ENCODE data around the gene TMEM26.

TMEM26 gene

GRCh38 chr10:61458031-61458430, 4.8 kb upstream of the TMEM26 start:
- no peak for DNase-seq (ENCODE audit: low spot score)

DNA sequence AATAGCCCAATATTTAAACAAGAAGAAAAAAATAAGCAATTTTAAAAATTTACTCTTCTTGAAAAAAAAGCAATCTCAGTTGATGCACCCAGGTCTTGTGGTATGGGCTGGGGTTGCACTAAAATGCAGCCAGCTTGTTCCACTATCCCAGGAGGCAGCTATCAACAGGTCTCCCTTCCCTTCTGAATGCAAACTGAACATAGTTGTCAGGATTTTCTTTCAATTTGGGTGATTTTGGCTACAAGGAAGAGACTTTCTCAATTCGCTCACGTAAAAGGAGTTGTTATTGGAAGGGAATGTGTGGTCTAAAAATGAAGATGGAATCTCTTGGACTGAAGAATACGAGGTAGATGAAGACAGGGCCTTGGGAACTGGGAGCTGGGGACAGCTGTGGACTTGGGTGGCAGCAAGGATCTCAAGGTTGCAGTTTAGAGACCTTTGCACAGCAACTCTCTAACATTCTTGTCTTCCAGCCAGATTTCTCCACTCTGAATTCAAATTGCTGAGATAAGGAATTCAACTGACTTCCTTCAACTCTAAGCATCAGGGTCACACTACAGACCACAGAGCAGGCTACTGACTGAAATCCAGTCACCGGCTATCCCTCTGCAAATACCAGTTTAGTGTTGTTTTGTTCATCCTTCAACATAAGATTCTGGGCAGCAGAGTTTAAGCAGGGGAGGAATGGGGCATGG, 3.1 kb upstream of the TMEM26 start:
- DNase-seq (ENCODE audit: low spot score), result no peak

DNA sequence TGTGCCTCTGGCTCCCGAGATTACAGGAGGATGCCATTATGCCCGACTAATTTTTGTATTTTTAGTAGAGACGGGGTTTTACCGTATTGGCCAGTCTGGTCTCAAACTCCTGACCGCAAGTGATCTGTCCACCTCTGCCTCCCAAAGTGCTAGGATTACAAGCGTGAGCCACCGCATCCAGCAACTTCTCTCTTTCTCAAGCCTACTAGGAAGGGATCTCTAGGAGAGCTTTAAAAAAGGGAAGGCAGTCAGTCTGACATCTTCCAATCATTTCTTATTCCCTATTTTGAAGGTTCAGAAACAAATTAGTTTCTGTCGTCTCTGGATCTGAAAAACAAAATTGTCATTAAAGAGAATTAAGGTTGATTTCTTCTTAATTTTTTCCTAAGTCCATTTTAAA, 2.5 kb upstream of the TMEM26 start:
- DNase-seq (ENCODE audit: low spot score), result no peak

DNA sequence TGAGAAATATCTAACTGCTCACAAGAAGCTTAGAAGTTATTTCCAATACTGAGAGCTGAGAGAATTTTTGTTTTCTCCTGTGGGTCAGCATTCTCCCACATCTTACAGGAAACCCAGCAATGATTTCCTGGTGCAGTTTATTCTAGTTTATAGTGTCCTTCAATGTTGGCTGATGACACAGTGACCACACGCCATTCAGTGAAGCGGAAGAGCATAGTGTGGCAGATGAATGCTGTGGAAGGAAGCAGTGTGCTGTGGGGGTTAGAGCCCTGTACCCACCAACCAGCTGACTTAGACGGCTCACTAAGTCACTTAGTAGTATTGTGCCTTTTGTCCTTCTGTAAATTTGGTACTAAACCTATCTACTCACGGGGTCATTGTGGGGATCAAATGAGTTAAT, 1.4 kb upstream of the TMEM26 start:
- no peak for DNase-seq (ENCODE audit: low spot score)

DNA sequence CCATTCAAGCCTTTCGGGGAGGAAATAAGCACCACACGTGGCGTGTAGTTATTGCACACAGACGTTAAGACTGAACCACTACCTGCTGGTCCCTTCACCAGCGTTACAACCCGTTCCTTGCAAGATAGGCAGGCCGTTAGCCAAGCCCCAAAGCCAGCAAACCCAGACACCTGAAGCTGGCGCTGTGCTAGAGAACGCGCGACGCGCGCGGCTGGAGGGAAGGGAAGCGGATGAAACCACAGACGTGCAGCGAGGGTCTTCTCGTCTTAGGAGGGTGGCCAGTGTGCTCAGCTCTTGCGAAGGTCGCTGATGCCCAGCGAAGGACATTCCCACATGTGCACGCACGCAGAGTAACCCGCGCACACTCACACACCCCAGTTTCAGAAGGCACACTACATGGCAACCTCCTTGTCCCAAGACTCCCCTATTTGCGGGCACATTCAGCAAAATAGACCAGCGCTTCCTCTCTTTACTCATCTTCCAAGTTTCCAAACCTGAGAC, 980 bp downstream of the TMEM26 start:
- DNase-seq (ENCODE audit: low spot score), result no peak

GRCh38 chr10:61451357-61451756, 1.8 kb downstream of the TMEM26 start:
- no peak for DNase-seq (ENCODE audit: low spot score)

DNA sequence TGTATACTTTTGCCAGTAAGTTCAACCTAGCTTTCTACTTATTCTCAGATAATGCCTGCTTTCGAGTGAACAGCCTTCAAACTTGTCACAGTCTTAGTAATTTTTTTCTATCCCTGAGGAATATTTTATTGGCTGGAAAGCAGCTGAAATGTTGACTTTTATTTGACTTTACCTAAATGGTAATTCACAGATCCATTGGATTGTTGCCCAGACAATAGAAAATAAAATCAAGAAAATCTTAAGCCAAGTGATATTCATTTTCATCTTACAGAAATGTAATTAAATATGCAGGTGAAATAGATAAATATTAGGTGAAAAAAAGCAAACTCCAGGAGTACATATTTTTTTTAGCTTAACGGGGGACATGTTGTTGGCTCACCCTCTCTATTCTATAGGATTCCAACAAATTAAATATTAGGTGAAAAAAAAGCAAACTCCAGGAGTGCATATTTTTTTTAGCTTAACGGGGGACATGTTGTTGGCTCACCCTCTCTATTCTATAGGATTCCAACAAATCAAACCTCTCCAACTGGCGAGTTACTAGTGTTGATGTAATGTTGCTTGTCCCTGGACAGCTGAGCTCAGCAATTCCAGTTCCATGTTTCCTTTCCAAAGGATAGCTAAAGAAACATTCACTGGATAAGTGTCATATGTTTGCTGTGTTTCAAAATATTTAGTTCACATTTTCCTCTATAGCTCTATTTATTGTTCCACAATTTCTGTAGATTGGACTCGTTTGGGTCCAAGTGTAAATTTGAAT, 4.2 kb downstream of the TMEM26 start:
- no peak for DNase-seq (ENCODE audit: low spot score)

DNA sequence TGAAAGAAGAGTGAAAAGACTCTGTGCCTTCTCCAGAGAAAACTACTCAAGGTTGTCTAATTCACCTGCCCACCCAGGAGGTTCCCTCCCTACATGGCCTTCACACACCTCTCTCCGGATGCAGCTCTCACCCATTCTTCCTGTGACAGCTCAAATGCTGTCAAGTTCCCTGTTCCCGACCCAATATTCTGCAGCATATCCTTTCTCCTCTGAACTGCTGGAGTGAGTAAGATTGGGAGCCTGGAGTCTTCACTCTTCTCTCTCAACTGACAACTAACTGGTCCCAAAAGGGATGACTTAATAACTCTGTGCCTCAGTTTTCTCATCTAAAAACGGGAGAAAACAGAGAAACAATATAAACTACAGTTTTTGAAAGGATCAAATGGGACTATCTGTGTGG, 5.1 kb downstream of the TMEM26 start:
- no peak for DNase-seq (ENCODE audit: low spot score)

GRCh38 chr10:61439058-61439609, 14.0 kb downstream of the TMEM26 start:
- no peak for DNase-seq (ENCODE audit: low spot score)

DNA sequence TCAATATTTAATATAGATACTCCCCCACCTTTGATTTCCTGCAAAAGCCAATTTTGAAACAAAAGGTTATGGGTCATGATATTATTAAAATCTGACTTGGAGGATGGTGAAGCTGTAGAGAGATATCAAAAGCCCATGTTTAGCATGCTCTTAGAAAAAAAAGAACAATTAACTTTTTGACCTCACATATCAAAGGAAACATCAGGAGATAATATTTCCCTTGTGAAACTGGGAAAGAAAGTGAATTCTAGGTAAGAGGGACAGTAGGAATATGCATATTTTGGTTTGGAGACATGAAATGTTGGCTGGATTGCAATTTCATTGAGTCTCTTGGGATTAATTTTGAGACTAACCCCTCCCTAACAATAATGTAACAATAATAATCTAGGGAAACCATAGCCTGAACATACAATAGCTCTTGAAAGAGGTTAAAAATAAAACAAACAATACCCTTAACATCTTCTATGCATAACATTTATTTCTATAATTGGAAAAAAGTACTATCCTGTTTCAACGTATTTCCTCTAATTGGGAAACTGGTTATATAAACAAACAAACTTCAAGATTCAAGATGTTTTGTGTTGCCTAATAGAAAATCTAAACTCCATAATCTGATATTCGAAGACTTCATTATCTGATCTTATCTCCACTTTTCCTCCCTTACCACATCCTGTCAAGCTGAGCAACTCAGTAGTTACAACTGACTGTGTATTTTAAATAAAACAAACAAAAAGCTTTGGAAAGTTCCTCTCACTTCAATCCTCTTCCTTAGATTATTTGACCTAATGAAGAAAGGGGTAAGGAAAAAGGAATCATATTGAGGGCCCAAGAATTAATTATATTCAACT, 14.8 kb downstream of the TMEM26 start:
- peak; percentile 2 for DNase-seq (ENCODE audit: low spot score)

GRCh38 chr10:61423178-61423577, 30.0 kb downstream of the TMEM26 start:
- no peak for DNase-seq (ENCODE audit: low spot score)

GRCh38 chr10:61417661-61418060, 35.5 kb downstream of the TMEM26 start:
- no peak for DNase-seq (ENCODE audit: low spot score)

GRCh38 chr10:61415824-61416223, 37.4 kb downstream of the TMEM26 start:
- DNase-seq (ENCODE audit: low spot score), result no peak

DNA sequence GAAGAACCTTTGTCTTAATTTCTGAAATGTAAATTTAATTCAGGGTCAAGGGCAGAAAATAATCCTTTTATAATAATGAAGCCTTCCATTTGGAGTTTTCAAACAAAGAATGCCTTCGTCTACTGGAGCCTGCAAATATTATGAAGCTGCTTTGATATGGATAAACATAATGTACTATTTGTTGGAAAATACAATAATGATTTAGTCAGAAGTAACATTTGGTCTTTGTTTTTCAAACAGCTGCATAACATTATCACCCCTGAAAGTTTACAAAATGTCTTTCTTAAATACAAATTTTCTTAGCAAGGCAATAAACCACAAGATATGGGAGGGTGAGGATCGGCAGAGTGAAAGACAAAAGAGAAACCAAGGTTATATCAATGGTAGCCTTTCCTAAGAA, 41.5 kb downstream of the TMEM26 start:
- DNase-seq (ENCODE audit: low spot score), result peak; percentile 3

- no peak for DNase-seq (ENCODE audit: low spot score)
Measured at GRCh38 chr10:61410353-61411070, 42.7 kb downstream of the TMEM26 start.

- DNase-seq (ENCODE audit: low spot score), result no peak
Measured at GRCh38 chr10:61409157-61409556, 44.0 kb downstream of the TMEM26 start.

- no peak for DNase-seq (ENCODE audit: low spot score)
Measured at GRCh38 chr10:61408105-61408504, 45.1 kb downstream of the TMEM26 start.

- DNase-seq (ENCODE audit: low spot score), result no peak
Measured at GRCh38 chr10:61406736-61407135, 46.4 kb downstream of the TMEM26 start.

DNA sequence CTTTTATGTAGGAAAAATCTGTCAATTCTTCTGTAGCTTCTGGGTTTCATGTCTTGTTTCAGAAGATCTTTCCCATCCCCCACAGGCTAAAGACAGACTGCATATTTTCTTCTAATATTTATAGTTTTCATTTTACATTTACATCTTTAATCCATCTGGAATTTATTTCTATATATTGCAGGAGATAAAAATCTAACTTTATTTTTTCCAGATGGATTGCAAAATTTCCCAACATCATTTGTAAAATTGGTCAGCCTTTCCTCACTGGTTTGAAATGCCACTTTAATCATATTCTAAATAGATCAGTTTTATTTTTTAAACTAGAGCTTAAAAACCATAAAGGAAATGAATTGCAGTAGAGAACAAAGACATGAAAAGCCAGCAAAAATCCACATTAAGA, 46.9 kb downstream of the TMEM26 start:
- DNase-seq (ENCODE audit: low spot score), result no peak

GRCh38 chr10:61404751-61405150, 48.4 kb downstream of the TMEM26 start:
- DNase-seq (ENCODE audit: low spot score), result no peak

- no peak for DNase-seq (ENCODE audit: low spot score)
Measured at GRCh38 chr10:61400524-61400923, 52.7 kb downstream of the TMEM26 start.

DNA sequence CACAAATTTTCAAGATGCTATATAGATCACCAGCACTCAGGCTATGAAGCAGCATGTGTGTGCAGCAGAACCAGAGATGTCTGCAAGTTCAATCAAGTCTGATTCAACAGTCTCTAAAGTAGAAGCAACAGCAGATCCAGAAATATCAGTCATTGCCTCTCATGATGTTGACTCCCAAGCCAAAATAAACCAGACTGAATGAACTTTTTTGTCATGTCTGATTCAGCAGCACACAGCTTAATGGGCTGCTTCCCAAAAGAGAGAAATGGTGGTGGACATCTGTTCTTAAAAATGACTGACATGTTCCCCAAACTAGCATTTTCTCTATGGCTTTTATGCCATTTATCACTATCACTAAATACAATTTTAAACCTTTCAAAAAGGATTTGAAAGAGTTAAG, 53.8 kb downstream of the TMEM26 start:
- DNase-seq (ENCODE audit: low spot score), result no peak

Measured in COLO829 (cell line).